ENCODE measurements around the gene MALRD1. TPM values are rescaled to one million over a fixed set of nuclear protein-coding genes. Genes with fewer than 3 reads are reported as not detected.
"Not testable (repeated sequence)": the region's sequence is repeated elsewhere in the genome, so short reads cannot be mapped to it uniquely, and the experiment has no call there.

MALRD1 gene
- polyA plus RNA-seq, 1 donor = 109 TPM

- H3K4me3 ChIP-seq (ENCODE audit: low read length); H3K4me1 ChIP-seq (ENCODE audit: control insufficient read depth, insufficient read depth, low read length); H3K36me3 ChIP-seq (ENCODE audit: control insufficient read depth, insufficient read depth, low read length); H3K27ac ChIP-seq (ENCODE audit: low read length); H3K27me3 ChIP-seq (ENCODE audit: control insufficient read depth, insufficient read depth, low read length); H3K9me3 ChIP-seq (ENCODE audit: control insufficient read depth, low read depth, low read length); DNase-seq: not testable (repeated sequence)
- WGBS (ENCODE audit: insufficient coverage, low lambda C conversion rate) = no CpG with 5 or more reads among the region's 7 CpGs
Observed at GRCh38 chr10:19739232-19739631, 690.6 kb downstream of the MALRD1 start.

GRCh38 chr10:19742144-19742543, 693.5 kb downstream of the MALRD1 start:
- not testable (repeated sequence) for DNase-seq; H3K9me3 ChIP-seq (ENCODE audit: control insufficient read depth, low read depth, low read length); H3K4me3 ChIP-seq (ENCODE audit: low read length); H3K27me3 ChIP-seq (ENCODE audit: control insufficient read depth, insufficient read depth, low read length); H3K27ac ChIP-seq (ENCODE audit: low read length); H3K4me1 ChIP-seq (ENCODE audit: control insufficient read depth, insufficient read depth, low read length); H3K36me3 ChIP-seq (ENCODE audit: control insufficient read depth, insufficient read depth, low read length)
- no CpG with 5 or more reads among the region's 4 CpGs for WGBS (ENCODE audit: insufficient coverage, low lambda C conversion rate)

GRCh38 chr10:19745672-19746071, 697.1 kb downstream of the MALRD1 start:
- Histone ChIP-seq H3K27ac (ENCODE audit: low read length) (no peak overlapping the region), H3K27me3 (ENCODE audit: control insufficient read depth, insufficient read depth, low read length) (no peaks in the 10 kb centered on the region), H3K4me1 (ENCODE audit: control insufficient read depth, insufficient read depth, low read length) (no peaks in the 10 kb centered on the region), H3K9me3 (ENCODE audit: control insufficient read depth, low read depth, low read length) (no peaks in the 10 kb centered on the region), H3K36me3 (ENCODE audit: control insufficient read depth, insufficient read depth, low read length) (no peaks in the 10 kb centered on the region), H3K4me3 (ENCODE audit: low read length) (no peak overlapping the region)
- WGBS (ENCODE audit: insufficient coverage, low lambda C conversion rate) = 100% methylated on average over 1 of the region's 4 CpGs
- DNase-seq = no peak

- H3K4me1 ChIP-seq (ENCODE audit: control insufficient read depth, insufficient read depth, low read length) = no peaks in the 10 kb centered on the region
- H3K27me3 ChIP-seq (ENCODE audit: control insufficient read depth, insufficient read depth, low read length) = no peaks in the 10 kb centered on the region
- H3K27ac ChIP-seq (ENCODE audit: low read length) = no peak overlapping the region
- no peak overlapping the region for H3K4me3 ChIP-seq (ENCODE audit: low read length)
- no peak for DNase-seq
- no peaks in the 10 kb centered on the region for H3K36me3 ChIP-seq (ENCODE audit: control insufficient read depth, insufficient read depth, low read length)
- no peaks in the 10 kb centered on the region for H3K9me3 ChIP-seq (ENCODE audit: control insufficient read depth, low read depth, low read length)
Observed at GRCh38 chr10:19749185-19749729, 700.7 kb downstream of the MALRD1 start.

GRCh38 chr10:19750972-19751371, 702.4 kb downstream of the MALRD1 start:
- DNase-seq = no peak
- no CpG with 5 or more reads among the region's 1 CpG for WGBS (ENCODE audit: insufficient coverage, low lambda C conversion rate)

GRCh38 chr10:19756919-19757318, 708.3 kb downstream of the MALRD1 start:
- Histone ChIP-seq H3K9me3 (ENCODE audit: control insufficient read depth, low read depth, low read length) (no peaks in the 10 kb centered on the region), H3K27ac (ENCODE audit: low read length) (no peak overlapping the region), H3K4me3 (ENCODE audit: low read length) (no peak overlapping the region), H3K36me3 (ENCODE audit: control insufficient read depth, insufficient read depth, low read length) (peaks cover 2% of the 10 kb centered on the region), H3K4me1 (ENCODE audit: control insufficient read depth, insufficient read depth, low read length) (no peaks in the 10 kb centered on the region), H3K27me3 (ENCODE audit: control insufficient read depth, insufficient read depth, low read length) (no peaks in the 10 kb centered on the region)
- no peak for DNase-seq
- 93% methylated on average over 2 of the region's 3 CpGs for WGBS (ENCODE audit: insufficient coverage, low lambda C conversion rate)

More at GRCh38 chr10:19750972-19751371, 702.4 kb downstream of the MALRD1 start:
- Histone ChIP-seq H3K4me1 (ENCODE audit: control insufficient read depth, insufficient read depth, low read length) (no peaks in the 10 kb centered on the region), H3K27ac (ENCODE audit: low read length) (no peak overlapping the region), H3K9me3 (ENCODE audit: control insufficient read depth, low read depth, low read length) (no peaks in the 10 kb centered on the region), H3K4me3 (ENCODE audit: low read length) (no peak overlapping the region), H3K27me3 (ENCODE audit: control insufficient read depth, insufficient read depth, low read length) (no peaks in the 10 kb centered on the region), H3K36me3 (ENCODE audit: control insufficient read depth, insufficient read depth, low read length) (peaks cover 2% of the 10 kb centered on the region)

GRCh38 chr10:19762026-19762425, 713.4 kb downstream of the MALRD1 start:
- no CpG with 5 or more reads among the region's 1 CpG for WGBS (ENCODE audit: insufficient coverage, low lambda C conversion rate)
- DNase-seq = no peak
- Histone ChIP-seq H3K4me3 (ENCODE audit: low read length) (no peak overlapping the region), H3K36me3 (ENCODE audit: control insufficient read depth, insufficient read depth, low read length) (no peaks in the 10 kb centered on the region), H3K4me1 (ENCODE audit: control insufficient read depth, insufficient read depth, low read length) (no peaks in the 10 kb centered on the region), H3K9me3 (ENCODE audit: control insufficient read depth, low read depth, low read length) (no peaks in the 10 kb centered on the region), H3K27me3 (ENCODE audit: control insufficient read depth, insufficient read depth, low read length) (no peaks in the 10 kb centered on the region), H3K27ac (ENCODE audit: low read length) (no peak overlapping the region)

GRCh38 chr10:19764111-19764510, 715.5 kb downstream of the MALRD1 start:
- WGBS (ENCODE audit: insufficient coverage, low lambda C conversion rate) = 100% methylated on average over 1 of the region's 1 CpG
- Histone ChIP-seq H3K4me1 (ENCODE audit: control insufficient read depth, insufficient read depth, low read length) (no peaks in the 10 kb centered on the region), H3K36me3 (ENCODE audit: control insufficient read depth, insufficient read depth, low read length) (no peaks in the 10 kb centered on the region), H3K4me3 (ENCODE audit: low read length) (no peak overlapping the region), H3K9me3 (ENCODE audit: control insufficient read depth, low read depth, low read length) (no peaks in the 10 kb centered on the region), H3K27me3 (ENCODE audit: control insufficient read depth, insufficient read depth, low read length) (no peaks in the 10 kb centered on the region), H3K27ac (ENCODE audit: low read length) (no peak overlapping the region)
- no peak for DNase-seq

- Histone ChIP-seq H3K36me3 (ENCODE audit: control insufficient read depth, insufficient read depth, low read length) (no peaks in the 10 kb centered on the region), H3K4me3 (ENCODE audit: low read length) (no peak overlapping the region), H3K4me1 (ENCODE audit: control insufficient read depth, insufficient read depth, low read length) (no peaks in the 10 kb centered on the region), H3K27me3 (ENCODE audit: control insufficient read depth, insufficient read depth, low read length) (no peaks in the 10 kb centered on the region), H3K27ac (ENCODE audit: low read length) (no peak overlapping the region), H3K9me3 (ENCODE audit: control insufficient read depth, low read depth, low read length) (peaks cover 2% of the 10 kb centered on the region)
- WGBS (ENCODE audit: insufficient coverage, low lambda C conversion rate) = 60% methylated on average over 1 of the region's 7 CpGs
- no peak for DNase-seq
Observed at GRCh38 chr10:19767876-19768275, 719.3 kb downstream of the MALRD1 start.

GRCh38 chr10:19769826-19770225, 721.2 kb downstream of the MALRD1 start:
- H3K27ac ChIP-seq (ENCODE audit: low read length); H3K36me3 ChIP-seq (ENCODE audit: control insufficient read depth, insufficient read depth, low read length); H3K9me3 ChIP-seq (ENCODE audit: control insufficient read depth, low read depth, low read length); H3K4me3 ChIP-seq (ENCODE audit: low read length); H3K4me1 ChIP-seq (ENCODE audit: control insufficient read depth, insufficient read depth, low read length); DNase-seq; H3K27me3 ChIP-seq (ENCODE audit: control insufficient read depth, insufficient read depth, low read length): not testable (repeated sequence)
- no CpG with 5 or more reads among the region's 3 CpGs for WGBS (ENCODE audit: insufficient coverage, low lambda C conversion rate)

- WGBS (ENCODE audit: insufficient coverage, low lambda C conversion rate) = no CpG with 5 or more reads among the region's 2 CpGs
- H3K36me3 ChIP-seq (ENCODE audit: control insufficient read depth, insufficient read depth, low read length) = no peaks in the 10 kb centered on the region
- no peak overlapping the region for H3K27ac ChIP-seq (ENCODE audit: low read length)
Observed at GRCh38 chr10:19772972-19773371, 724.4 kb downstream of the MALRD1 start.

More at GRCh38 chr10:19772972-19773371, 724.4 kb downstream of the MALRD1 start:
- H3K9me3 ChIP-seq (ENCODE audit: control insufficient read depth, low read depth, low read length) = peaks cover 2% of the 10 kb centered on the region
- no peak overlapping the region for H3K4me3 ChIP-seq (ENCODE audit: low read length)
- no peaks in the 10 kb centered on the region for H3K4me1 ChIP-seq (ENCODE audit: control insufficient read depth, insufficient read depth, low read length)
- no peak for DNase-seq
- H3K27me3 ChIP-seq (ENCODE audit: control insufficient read depth, insufficient read depth, low read length) = no peaks in the 10 kb centered on the region

Data from large intestine (tissue), 3 donors.